ENCODE measurements around the gene TJP3.

TJP3 gene

DNA sequence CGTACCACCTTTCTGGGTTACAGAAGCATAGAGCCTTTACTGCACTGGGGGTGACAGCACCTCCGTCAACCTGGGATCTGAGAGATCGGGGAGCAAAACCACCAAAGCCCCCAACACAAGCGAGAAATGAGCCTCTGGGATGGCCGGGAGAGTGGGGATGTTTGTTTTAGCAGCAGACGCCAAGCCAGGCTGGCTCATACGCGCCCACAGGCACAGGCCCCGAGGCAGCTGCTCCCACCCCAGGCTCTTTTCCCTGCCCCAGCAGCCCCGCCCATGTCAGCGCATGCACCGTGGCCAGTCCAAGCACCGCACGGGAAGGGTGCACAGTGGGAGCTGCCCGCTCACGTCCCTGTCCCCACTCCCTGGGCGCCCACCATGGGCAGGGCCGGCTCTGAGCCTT is 16.5 kb upstream of the TJP3 start:
- no peak for DNase-seq (ENCODE audit: low read depth)

- no peak for DNase-seq (ENCODE audit: low read depth)
Measured at GRCh38 chr19:3692141-3693024, 15.8 kb upstream of the TJP3 start.

- no peak for DNase-seq (ENCODE audit: low read depth)
Measured at GRCh38 chr19:3693025-3693925, 14.9 kb upstream of the TJP3 start.

GRCh38 chr19:3694361-3695123 is 13.6 kb upstream of the TJP3 start:
- DNase-seq (ENCODE audit: low read depth), result no peak

GRCh38 chr19:3695124-3695733 is 13.0 kb upstream of the TJP3 start:
- no peak for DNase-seq (ENCODE audit: low read depth)

DNA sequence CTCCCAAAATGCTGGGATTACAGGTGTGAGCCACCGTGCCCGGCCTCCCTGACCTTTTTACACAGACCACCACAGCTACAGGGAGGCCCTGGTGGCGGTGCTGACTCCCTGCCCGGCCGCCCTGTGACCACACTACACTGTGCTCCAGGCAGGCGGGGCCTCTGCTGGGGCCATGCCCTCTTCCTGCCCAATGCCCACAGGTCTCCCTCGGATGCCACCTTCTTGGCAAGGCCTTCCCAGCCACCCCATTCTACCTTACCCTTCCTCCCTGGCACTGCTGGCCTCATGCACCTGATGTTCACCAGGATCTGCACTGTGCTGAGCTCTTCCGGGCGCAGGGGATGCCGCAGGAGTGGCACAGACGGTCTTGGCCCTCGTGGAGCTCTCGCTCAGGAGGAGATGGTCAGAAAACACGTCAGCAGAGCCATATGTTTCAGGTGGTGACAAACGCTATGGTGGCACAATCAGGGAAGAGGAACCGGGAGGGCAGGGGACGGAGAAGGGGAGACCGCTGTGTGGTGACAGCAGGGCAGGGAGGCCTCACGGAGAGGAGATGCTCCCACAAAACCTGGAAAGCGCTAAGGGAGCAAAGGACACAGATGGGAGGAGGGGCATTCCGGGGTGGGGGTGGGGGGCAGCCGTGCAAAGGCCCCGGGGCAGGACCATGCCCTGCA is 12.1 kb upstream of the TJP3 start:
- no peak for DNase-seq (ENCODE audit: low read depth)

GRCh38 chr19:3696660-3696995 is 11.6 kb upstream of the TJP3 start:
- no peak for DNase-seq (ENCODE audit: low read depth)

DNA sequence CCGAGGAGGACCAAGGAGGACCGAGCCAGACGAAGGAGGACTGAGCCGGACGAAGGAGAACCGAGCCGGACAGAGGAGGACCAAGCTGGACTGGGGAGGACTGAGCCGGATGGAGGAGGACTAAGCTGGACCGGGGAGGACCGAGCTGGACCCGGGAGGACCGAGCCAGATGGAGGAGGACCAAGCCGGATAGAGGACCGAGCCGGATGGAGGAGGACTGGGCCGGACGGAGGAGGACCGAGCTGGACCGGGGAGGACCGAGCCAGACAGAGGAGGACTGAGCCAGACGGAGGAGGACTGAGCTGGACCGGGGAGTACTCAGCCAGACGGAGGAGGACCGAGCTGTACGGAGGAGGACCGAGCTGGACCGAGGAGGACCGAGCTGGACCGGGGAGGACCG is 11.1 kb upstream of the TJP3 start:
- no peak for DNase-seq (ENCODE audit: low read depth)

GRCh38 chr19:3697671-3698385 is 10.4 kb upstream of the TJP3 start:
- DNase-seq (ENCODE audit: low read depth), result no peak

DNA sequence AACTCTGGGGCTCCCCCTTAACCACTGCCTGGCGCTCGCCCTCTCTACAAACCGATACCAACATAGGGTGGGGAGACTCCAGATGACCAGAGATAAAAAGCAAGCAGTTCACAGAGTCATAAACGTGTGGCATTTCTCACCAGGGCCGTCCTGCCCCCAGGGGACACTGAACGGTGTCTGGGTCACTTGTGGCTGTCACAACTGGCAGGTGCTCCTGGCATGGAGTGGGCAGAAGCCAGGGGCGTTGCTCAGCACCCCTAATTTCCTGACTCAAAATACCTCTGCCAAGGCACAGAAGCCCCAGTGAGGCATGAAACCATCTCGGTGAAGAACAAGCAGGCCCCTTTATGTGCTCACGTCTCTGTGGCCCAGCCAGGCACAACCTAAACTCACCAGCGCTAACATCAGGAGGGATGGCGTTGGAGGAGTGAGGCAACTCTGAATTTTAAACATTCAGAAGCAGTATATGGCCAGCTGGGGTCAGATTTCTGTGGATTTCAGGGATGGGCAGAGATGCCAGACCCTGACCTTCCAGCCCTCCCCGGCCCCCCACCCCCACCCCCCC is 9.7 kb upstream of the TJP3 start:
- no peak for DNase-seq (ENCODE audit: low read depth)

GRCh38 chr19:3698974-3699740 is 9.0 kb upstream of the TJP3 start:
- DNase-seq (ENCODE audit: low read depth), result no peak

- no peak for DNase-seq (ENCODE audit: low read depth)
Measured at GRCh38 chr19:3699741-3700241, 8.4 kb upstream of the TJP3 start.

DNA sequence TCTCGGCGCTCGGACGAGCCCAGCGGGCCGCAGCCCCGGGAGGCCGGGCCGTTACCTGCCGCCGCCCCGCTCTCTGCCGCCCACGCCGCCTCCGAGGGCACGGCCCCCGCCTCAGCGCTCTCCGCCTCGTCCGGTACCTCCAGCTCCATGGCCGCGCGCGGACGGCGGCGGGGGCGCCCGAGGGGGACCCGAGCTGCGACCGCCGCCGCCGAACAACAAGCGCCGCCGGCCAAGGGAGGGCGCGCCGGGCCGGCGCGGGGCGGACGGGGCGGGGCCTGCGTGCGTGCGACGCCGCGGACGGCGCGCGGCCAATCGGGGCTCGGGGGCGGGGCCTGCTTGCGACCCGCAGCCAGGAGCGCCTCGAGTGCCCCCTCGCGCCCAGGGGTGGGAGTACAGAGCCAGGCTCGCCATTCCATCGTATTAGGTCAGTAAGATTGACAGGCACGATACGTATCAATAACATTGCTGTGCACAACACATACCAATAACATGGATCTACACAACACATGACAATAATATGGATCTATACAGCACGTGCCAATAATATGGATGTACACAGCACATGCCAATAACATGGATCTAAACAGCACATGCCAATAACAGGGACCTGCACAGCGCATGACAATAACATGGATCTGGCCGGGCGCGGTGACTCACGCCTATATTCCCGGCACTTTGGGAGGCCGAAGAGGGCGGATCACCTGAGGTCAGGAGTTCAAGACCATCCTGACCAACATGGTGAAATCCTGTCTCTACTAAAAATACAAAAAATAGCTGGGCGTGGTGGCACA is 7.7 kb upstream of the TJP3 start, which contains the start of gene PIP5K1C:
Gene PIP5K1C, minus strand, starts transcription at position 227 of the 791 bp plus-strand sequence. Its CDS starts 78 bp downstream, at position 149.
- DNase-seq (ENCODE audit: low read depth), result peak; percentile 85

DNA sequence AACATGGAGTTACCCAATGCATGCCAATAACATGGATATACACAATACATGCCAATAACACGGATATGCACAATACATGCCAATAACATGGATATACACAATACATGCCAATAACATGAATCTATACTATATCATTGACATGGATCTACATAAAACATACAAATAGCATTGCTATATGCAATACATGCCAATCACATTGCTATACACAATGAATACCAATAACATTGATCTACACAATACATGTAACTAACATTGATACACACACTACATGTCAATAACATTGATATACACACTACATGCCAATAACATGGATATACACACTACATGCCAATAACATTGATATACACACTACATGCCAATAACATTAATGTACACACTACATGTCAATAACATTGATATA is 7.0 kb upstream of the TJP3 start:
- no peak for DNase-seq (ENCODE audit: low read depth)

DNA sequence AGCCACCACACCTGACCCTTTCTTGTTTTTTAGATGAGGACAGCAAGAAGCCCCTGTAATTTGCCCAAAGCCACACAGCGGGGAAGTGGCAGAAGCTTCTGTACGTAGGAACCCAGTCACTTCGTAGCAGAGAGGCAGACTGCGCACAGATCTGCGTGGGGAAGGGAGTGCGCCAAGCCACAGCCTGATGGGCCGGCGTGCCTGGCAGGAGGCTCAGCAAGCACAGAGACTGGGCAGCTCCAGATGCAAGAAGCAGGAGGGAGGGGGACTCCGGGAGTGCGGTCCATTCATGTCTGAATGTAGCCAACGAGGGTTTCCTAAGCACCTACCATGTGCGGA is 347 bp upstream of the TJP3 start:
- DNase-seq (ENCODE audit: low read depth), result no peak

DNA sequence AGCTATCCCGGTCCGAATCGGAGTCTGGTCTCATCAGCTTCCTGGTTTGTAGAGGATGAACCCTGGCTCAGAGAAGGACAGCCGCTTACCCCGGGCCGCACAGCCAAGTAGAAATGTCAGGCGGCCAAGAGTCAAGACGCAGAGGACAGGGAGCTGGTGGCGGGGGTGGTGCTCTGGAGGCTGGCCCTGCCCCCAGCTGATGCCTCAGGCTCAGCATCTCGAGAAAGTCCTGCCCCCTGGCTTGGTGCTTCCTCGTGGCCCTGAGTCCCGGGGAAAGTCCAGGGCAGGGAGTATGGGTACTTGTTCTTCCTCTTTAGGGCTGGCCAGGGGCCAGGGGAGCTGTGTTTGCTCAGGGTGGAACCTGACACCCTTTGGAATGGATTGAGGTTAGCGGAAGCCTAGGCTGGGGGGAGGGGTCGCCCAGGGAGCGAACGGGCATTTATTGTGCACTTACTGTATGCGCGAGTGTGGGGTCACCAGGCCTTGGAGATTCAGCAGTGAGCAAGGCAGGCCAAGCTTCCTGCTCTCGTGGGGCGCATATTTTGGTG is 2.2 kb downstream of the TJP3 start:
- DNase-seq (ENCODE audit: low read depth), result no peak

DNA sequence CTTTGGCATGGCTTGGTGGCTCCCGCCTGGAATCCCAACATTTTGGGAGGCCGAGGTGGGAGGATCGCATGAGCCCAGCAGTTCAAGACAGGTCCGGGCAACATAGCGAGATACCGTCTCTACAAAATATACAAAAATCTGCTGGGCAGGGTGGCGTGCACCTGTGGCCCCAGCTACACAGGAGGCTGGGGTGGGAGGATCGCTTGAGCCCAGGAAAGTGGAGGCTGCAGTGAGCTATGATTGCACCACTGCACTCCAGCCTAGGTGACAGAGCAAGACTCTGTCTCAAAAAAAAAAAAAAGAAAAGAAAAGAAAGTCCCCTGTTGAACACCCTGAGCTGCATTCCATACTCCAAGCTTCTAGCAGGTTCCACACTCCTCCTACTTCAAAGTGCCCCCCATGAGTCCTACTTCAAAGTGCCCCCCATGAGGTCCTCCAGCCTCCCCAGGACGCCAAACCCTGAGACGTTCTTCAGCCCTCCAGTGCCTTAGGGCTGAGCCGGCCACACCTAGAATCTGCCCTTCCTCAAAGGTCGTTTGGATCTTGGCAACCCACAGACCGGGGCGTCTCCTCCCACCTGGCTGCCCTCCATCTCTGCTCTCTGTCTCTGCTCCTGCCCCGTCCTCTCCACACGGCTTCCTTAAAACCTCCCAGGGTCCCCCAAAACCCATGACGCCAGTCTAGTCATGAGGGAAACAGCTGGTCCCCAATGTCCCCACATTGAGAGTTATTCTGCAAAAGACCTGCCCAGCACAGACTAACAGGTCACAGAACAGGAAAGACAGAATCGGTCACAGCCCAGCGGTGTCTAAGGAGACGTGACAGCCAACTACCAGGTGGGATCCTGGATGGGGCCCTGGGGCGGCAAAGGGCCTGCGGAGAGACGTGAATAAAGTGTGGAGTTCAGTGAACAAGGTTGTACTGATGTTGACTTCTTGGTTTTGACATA is 4.8 kb downstream of the TJP3 start:
- no peak for DNase-seq (ENCODE audit: low read depth)
